ENCODE measurements around the gene SH2D6.
"Not testable (repeated sequence)": the region's sequence is repeated elsewhere in the genome, so short reads cannot be mapped to it uniquely, and the experiment has no call there.

The SH2D6 gene

DNA sequence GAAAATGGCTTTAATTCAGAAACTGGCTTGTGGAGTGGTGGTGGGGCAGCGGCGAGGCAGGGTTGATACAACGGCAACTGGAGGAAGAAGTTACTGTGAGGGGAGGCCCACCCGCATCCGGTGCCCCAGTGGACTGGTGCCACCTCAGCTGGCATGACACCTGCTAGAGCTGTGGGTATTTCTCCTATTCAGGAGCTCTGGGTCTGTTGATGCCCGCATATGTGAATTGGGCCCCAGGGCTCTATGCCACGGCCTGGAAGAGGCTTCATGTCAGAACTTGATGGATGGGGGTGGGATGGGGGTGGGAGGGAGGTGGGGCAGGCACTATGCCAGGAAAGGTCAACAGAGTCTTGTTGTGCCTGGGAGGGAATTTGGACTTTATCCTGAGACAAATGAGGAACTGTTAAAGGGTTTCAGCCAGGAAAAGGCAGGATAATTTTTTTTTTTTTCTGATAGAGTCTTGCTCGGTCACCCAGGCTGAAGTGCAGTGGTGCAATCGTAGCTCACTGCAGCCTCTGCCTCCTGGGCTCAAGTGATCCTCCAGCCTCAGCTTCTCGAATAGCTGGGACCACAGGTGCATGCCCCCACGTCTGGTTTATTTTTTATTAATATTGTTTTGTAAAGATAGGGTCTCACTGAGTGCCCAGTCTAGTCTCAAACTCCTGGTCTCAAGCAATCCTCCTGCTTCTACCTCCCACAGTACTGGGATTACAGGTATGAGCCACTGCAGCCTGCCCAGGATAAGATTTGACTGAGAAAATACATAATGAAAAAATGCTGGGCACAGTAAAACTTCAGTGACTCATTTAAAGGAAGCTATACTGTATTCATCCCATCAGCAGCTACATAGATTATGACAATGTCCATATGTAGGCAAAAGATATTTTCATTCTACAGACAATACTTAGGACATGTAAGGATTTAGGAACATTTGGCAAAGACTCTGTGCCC lies 52.6 kb downstream of the SH2D6 start:
- DNase-seq (ENCODE audit: low read depth) = no peak

- no peak for DNase-seq (ENCODE audit: low read depth)
These were observed 53.7 kb downstream of the SH2D6 start for GRCh38 chr2:85472261-85472660.

- no peak for DNase-seq (ENCODE audit: low read depth)
These were observed 57.4 kb downstream of the SH2D6 start for GRCh38 chr2:85475799-85476490.

DNA sequence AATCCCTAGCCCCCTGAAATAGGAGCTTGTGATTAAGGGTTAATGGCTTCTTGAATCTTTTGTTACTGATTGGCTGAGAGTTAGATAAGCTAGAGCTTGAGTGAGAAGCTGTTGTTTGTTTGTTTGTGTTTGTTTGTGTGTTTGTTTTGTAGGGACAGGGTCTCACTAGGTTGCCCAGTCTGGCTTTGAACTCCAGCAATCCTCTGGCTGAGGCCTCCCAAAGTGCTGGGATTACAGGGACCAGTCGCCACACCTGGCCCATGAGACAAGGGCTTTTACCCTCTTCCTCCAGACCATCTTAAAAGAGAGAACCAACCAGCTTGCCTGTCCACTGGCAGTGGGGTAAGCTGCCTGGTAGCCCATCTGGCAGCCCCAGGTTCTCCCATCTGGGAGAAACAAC lies 58.1 kb downstream of the SH2D6 start:
- DNase-seq (ENCODE audit: low read depth) = no peak

GRCh38 chr2:85477884-85478283 lies 59.4 kb downstream of the SH2D6 start:
- no peak for DNase-seq (ENCODE audit: low read depth)

- no peak for DNase-seq (ENCODE audit: low read depth)
These were observed 63.6 kb downstream of the SH2D6 start for GRCh38 chr2:85481818-85482777.

DNA sequence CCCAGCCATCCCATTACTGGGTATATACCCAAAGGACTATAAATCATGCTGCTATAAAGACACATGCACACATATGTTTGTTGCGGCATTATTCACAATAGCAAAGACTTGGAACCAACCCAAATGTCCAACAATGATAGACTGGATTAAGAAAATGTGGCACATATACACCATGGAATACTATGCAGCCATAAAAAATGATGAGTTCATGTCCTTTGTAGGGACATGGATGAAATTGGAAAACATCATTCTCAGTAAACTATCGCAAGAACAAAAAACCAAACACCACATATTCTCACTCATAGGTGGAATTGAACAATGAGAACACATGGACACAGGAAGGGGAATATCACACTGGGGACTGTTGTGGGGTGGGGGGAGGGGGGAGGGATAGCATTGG lies 66.1 kb downstream of the SH2D6 start:
- DNase-seq (ENCODE audit: low read depth) = not testable (repeated sequence)

GRCh38 chr2:85485815-85486214 lies 67.3 kb downstream of the SH2D6 start:
- DNase-seq (ENCODE audit: low read depth) = no peak

Measured in activated T-helper 1 cell treated with Interleukin-2 at 50 U/mL for 16 hours (primary cell).